Esophagus muscularis mucosa (tissue), 3 donors: ENCODE data around the gene LRRC45.
"Not testable (repeated sequence)": the region's sequence is repeated elsewhere in the genome, so short reads cannot be mapped to it uniquely, and the experiment has no call there.

ENCODE experiments used
- POLR2A ChIP-seq: fragments of 450-650 bp; IDR thresholded peaks from one replicate; pipeline ENCODE4 v1.6.1; 2017; ENCODE audit warnings: antibody characterized with exemption, moderate library complexity, mild to moderate bottlenecking, low read depth
- TF ChIP-seq, protein P1 (sequence below), 3 experiments: fragments of 200-600 bp in 2 of 3; fragments of 450-650 bp in 1 of 3; sonication (generic) in 2 of 3; IDR thresholded peaks; one replicate each; pipeline ENCODE4 v1.5.1; 2017 to 2019; ENCODE audit warnings: antibody characterized with exemption in 3 of 3, mild to moderate bottlenecking in 2 of 3, moderate library complexity in 1 of 3

DNA sequence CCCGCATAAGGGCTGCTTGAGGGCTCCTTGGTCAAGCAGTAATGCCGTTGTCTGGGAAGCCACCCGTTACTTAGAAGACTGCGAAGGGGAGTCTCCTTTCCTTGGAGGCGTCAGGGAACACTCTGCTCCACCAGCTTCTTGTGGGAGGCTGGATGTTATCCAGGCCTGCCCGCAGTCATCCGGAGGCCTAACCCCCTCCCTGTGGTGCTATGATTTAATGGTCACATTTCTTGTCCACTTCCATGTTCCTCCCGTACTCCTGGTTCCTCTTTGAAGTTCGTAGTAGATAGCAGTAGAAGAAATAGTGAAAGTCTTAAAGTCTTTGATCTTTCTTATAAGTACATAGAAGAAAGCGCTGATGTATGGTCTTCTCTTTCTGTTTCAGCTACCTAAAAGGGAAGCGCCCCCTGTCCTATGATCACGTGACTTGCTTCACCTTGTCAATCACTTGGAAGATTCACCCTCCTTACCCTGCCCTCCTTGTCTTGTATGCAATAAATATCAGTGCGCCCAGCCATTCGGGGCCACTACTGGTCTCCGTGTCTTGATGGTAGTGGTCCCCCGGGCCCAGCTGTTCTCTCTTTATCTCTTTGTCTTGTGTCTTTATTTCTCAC, 15.8 kb downstream of the LRRC45 start:
- TF ChIP-seq, protein P1, sequence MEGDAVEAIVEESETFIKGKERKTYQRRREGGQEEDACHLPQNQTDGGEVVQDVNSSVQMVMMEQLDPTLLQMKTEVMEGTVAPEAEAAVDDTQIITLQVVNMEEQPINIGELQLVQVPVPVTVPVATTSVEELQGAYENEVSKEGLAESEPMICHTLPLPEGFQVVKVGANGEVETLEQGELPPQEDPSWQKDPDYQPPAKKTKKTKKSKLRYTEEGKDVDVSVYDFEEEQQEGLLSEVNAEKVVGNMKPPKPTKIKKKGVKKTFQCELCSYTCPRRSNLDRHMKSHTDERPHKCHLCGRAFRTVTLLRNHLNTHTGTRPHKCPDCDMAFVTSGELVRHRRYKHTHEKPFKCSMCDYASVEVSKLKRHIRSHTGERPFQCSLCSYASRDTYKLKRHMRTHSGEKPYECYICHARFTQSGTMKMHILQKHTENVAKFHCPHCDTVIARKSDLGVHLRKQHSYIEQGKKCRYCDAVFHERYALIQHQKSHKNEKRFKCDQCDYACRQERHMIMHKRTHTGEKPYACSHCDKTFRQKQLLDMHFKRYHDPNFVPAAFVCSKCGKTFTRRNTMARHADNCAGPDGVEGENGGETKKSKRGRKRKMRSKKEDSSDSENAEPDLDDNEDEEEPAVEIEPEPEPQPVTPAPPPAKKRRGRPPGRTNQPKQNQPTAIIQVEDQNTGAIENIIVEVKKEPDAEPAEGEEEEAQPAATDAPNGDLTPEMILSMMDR (IDR thresholded peaks at IDR 0.05): not testable (repeated sequence)
- TF ChIP-seq POLR2A: not testable (repeated sequence)
